ENCODE data around the gene CLRN1. TPM values are rescaled to one million over a fixed set of nuclear protein-coding genes. Genes with fewer than 3 reads are reported as not detected.
A peak's percentile ranks its signal among the peaks of the same experiment; 100 is the strongest.

The CLRN1 gene
- polyA plus RNA-seq, 1 donor from 2014 or later: 0.27 TPM

- Histone ChIP-seq H3F3A (ENCODE audit: insufficient read depth, low read length, poor library complexity, severe bottlenecking) (no peaks in the 10 kb centered on the region), H3K27ac (ENCODE audit: low read length) (no peak overlapping the region), H2AFZ (ENCODE audit: low read depth, low read length) (no peak overlapping the region), H3K9ac (ENCODE audit: low read length) (no peak overlapping the region), H3K4me2 (ENCODE audit: low read length) (no peak overlapping the region), H3K9me3 (ENCODE audit: low read length) (no peaks in the 10 kb centered on the region), H3K9me2 (ENCODE audit: insufficient read depth, low read length) (no peaks in the 10 kb centered on the region), H4K20me1 (ENCODE audit: insufficient read depth) (no peaks in the 10 kb centered on the region), H3K36me3 (ENCODE audit: insufficient read depth, low read length) (no peaks in the 10 kb centered on the region), H3K4me3 (ENCODE audit: low read length) (no peak overlapping the region), H3K27me3 (ENCODE audit: insufficient read depth, low read depth, low read length) (no peaks in the 10 kb centered on the region), H3K79me2 (replicated peaks; ENCODE audit: insufficient read depth, low read length) (no peaks in the 10 kb centered on the region)
- TF ChIP-seq MXI1 (conservative IDR thresholded peaks at IDR 0.05; ENCODE audit: poor library complexity, severe bottlenecking): no peak
- TF ChIP-seq, protein P1, sequence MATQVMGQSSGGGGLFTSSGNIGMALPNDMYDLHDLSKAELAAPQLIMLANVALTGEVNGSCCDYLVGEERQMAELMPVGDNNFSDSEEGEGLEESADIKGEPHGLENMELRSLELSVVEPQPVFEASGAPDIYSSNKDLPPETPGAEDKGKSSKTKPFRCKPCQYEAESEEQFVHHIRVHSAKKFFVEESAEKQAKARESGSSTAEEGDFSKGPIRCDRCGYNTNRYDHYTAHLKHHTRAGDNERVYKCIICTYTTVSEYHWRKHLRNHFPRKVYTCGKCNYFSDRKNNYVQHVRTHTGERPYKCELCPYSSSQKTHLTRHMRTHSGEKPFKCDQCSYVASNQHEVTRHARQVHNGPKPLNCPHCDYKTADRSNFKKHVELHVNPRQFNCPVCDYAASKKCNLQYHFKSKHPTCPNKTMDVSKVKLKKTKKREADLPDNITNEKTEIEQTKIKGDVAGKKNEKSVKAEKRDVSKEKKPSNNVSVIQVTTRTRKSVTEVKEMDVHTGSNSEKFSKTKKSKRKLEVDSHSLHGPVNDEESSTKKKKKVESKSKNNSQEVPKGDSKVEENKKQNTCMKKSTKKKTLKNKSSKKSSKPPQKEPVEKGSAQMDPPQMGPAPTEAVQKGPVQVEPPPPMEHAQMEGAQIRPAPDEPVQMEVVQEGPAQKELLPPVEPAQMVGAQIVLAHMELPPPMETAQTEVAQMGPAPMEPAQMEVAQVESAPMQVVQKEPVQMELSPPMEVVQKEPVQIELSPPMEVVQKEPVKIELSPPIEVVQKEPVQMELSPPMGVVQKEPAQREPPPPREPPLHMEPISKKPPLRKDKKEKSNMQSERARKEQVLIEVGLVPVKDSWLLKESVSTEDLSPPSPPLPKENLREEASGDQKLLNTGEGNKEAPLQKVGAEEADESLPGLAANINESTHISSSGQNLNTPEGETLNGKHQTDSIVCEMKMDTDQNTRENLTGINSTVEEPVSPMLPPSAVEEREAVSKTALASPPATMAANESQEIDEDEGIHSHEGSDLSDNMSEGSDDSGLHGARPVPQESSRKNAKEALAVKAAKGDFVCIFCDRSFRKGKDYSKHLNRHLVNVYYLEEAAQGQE (IDR thresholded peaks at IDR 0.05; ENCODE audit: borderline replicate concordance): no peak
- no peak for TF ChIP-seq EP300 (conservative IDR thresholded peaks at IDR 0.05; ENCODE audit: poor library complexity, severe bottlenecking)
- TF ChIP-seq TAF1 (IDR thresholded peaks at IDR 0.05; ENCODE audit: low read depth): no peak
- no peak for TF ChIP-seq EZH2 (IDR thresholded peaks at IDR 0.05; ENCODE audit: borderline replicate concordance, insufficient read depth, low read length, poor library complexity, severe bottlenecking)
- no peak for TF ChIP-seq CTCF (IDR thresholded peaks at IDR 0.05; ENCODE audit: poor library complexity, severe bottlenecking)
- no peak for TF ChIP-seq SMC3 (conservative IDR thresholded peaks at IDR 0.05; ENCODE audit: poor library complexity)
- TF ChIP-seq RAD21 (conservative IDR thresholded peaks at IDR 0.05): no peak
- TF ChIP-seq POLR2AphosphoS5 (IDR thresholded peaks at IDR 0.05): no peak
Observed at GRCh38 chr3:150906461-150906860, 66.1 kb downstream of the CLRN1 start.

DNA sequence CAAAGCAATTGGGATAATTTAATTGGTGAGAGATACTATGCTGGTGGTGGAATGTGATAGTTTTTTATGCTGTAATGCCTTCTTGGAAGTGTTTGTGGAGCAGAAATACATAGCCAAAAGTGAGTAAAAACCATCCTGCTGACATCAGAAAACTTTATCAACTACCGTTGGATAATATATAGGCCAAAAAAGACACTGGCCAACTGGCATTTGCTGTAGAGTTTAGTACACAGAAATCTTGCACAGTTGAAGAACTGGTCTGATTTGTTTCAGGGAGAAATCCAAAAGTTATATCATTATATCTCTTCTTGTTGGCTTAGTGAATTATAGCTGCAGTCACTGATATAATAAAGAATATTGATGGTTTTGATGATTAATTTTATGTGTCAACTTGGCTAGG, 66.8 kb downstream of the CLRN1 start:
- Histone ChIP-seq H2AFZ (ENCODE audit: low read depth, low read length) (no peak overlapping the region), H3K9ac (ENCODE audit: low read length) (no peak overlapping the region), H3K9me2 (ENCODE audit: insufficient read depth, low read length) (no peaks in the 10 kb centered on the region), H3F3A (ENCODE audit: insufficient read depth, low read length, poor library complexity, severe bottlenecking) (no peaks in the 10 kb centered on the region), H3K9me3 (ENCODE audit: low read length) (no peaks in the 10 kb centered on the region), H3K27ac (ENCODE audit: low read length) (peak overlapping the region; percentile 62), H3K36me3 (ENCODE audit: insufficient read depth, low read length) (no peaks in the 10 kb centered on the region), H3K4me3 (ENCODE audit: low read length) (no peak overlapping the region), H3K4me2 (ENCODE audit: low read length) (no peak overlapping the region), H3K79me2 (replicated peaks; ENCODE audit: insufficient read depth, low read length) (no peaks in the 10 kb centered on the region), H4K20me1 (ENCODE audit: insufficient read depth) (no peaks in the 10 kb centered on the region), H3K27me3 (ENCODE audit: insufficient read depth, low read depth, low read length) (no peaks in the 10 kb centered on the region)
- TF ChIP-seq EP300 (conservative IDR thresholded peaks at IDR 0.05; ENCODE audit: poor library complexity, severe bottlenecking) (no peak), MXI1 (conservative IDR thresholded peaks at IDR 0.05; ENCODE audit: poor library complexity, severe bottlenecking) (no peak), SMC3 (conservative IDR thresholded peaks at IDR 0.05; ENCODE audit: poor library complexity) (no peak), TAF1 (IDR thresholded peaks at IDR 0.05; ENCODE audit: low read depth) (no peak), EZH2 (IDR thresholded peaks at IDR 0.05; ENCODE audit: borderline replicate concordance, insufficient read depth, low read length, poor library complexity, severe bottlenecking) (no peak), POLR2AphosphoS5 (IDR thresholded peaks at IDR 0.05) (no peak)

Data from neural cell (in vitro differentiated cells).